Stromal cell of bone marrow (primary cell): ENCODE data around the gene ALX4.

ENCODE experiments used
- DNase-seq: peaks from one replicate; pipeline ENCODE4 v3.0.0-alpha.2; 2012; ENCODE audit warnings: low read depth

Gene ALX4

DNA sequence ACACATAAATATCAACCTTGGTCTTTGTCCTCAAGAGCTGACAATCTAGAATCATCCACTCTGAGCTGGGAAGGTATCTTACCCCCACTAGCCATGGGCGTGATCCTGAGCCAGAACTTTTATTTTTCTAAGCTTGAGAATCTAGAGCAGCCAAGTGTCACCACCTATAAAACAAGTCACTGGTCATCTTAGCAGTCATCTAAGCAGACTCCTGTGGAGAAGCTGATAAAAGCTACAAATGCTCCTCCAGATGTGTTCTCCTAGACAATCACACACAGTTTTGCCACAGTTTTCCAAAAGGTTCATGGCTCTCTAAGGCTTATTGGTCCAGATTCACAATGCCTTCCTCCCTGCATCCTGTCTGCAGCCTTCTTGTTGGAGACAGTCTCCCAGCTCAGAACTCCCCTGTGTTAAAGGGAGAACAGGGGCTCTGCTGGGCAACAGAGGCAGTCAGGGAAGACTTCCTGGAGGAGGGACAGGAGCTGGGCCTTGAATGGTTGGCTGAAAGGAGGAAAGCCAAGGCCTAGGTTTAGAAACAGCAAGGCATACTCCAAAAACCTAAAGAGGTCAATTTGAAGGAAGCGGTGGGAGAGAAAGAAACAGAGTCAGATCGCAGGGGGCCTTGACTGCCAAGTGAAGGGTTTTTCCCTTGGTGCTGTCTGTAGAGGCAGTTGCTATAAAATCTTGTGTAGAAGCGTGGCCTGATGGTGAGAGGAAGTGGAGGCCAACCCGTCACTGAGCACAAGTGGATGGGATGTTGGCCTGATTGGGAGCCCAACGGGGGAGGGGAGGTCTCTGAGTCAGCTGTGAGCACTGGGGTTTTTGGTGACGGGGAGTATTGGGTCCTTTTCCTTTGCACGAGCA lies 42.0 kb downstream of the ALX4 start:
- no peak for DNase-seq

DNA sequence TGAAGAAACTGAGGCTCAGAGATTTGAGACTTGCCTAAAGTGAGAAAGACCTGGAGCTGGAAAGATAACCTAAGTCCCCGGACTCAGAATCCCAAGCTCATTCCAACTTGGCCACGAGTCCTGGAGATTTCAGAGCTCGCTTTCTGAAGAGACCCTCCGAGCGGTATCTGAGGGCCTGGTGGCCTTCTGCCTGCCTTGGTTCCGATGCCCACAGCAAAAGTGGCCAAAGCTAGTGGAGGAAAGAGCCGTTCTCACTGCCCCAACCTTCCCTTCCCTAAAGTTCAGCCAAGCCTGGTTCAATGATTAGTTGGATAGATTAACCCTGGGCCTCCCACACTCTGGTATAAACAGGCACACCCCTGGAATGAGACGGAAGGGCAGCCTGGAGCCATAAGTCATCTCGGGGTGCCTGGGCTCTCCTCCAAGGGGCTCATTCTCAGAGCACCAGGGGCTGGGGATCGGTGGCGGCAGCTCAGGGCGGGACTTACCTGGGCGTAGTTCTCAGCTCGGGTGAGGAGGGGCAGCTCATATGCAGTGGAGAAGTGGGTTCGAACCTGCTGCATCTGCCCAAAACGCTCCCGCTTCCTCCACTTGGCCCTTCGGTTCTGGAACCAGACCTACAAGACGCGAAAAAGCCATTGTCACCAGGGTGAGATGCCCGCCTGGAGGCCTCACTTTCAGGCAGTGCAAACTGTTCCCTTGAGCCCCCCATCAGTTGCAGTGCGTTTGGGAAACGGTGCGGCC lies 42.8 kb downstream of the ALX4 start:
- DNase-seq, result no peak

- no peak for DNase-seq
These were observed 43.7 kb downstream of the ALX4 start for GRCh38 chr11:44266056-44266780.

GRCh38 chr11:44264761-44265160 lies 45.2 kb downstream of the ALX4 start:
- no peak for DNase-seq

DNA sequence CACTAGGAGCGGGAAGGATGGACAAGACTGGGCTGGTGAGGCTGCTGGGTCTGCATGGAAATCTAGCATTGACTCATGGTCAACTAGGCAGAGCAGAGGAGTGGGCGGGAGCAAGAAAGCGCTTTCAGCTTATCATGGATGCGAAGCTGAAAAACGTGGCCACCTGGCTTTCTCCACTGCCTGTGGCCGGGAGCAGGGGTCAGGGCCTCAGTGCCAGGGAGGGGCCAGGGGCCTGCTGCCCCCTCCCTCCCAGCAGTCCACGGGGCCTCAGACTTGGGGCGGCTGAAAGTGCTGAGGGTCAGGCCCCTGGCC lies 45.5 kb downstream of the ALX4 start:
- no peak for DNase-seq

GRCh38 chr11:44263738-44264437 lies 46.1 kb downstream of the ALX4 start:
- DNase-seq, result no peak

GRCh38 chr11:44261800-44262591 lies 47.9 kb downstream of the ALX4 start:
- no peak for DNase-seq

DNA sequence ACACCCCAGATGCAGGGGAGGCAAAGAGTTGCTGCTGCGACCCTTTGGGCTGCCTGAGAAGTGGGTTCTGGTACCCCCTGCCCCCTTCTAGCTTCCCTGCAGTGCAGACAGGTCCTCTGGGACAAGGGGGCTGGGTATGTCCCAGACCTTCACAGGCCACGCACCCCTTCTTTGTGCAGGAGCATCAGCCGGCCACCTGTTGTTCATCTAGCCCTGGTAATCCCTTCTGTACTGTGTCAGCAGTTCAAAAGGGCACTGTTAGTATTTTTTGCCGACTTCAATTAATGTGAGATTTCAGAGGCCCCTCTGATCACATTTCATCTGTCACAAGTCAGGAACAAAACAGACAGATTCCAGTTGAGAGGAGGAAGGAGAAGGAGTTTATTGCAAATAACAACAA lies 49.9 kb downstream of the ALX4 start:
- no peak for DNase-seq

DNA sequence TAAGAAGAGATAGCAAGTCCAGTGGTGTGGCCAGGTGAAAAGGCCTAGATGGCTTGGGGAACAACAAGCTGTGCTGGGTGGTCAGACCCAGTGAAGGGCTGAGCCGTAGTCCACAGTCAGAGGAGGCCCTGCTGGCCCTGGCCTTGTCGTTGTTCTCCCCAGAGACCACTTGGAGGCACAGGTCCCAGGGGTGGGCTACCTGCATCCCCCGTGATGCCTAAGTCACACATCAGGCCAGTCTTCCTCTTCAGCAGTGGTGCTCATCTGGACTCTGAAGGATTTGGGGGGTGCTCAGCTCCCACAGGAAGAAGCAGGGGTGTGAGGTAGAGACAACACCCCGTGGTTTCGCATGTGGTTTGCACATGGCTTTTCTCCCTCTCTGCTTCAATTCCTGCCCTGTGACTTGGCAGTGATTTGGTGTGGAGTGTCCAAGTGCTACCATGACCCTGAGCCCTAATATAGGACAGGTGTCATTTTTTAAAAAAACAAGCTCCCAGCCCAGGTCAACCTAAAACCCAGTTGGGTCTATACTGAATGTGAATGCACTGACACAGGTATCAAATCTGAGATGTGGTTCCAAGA lies 51.0 kb downstream of the ALX4 start:
- no peak for DNase-seq

DNA sequence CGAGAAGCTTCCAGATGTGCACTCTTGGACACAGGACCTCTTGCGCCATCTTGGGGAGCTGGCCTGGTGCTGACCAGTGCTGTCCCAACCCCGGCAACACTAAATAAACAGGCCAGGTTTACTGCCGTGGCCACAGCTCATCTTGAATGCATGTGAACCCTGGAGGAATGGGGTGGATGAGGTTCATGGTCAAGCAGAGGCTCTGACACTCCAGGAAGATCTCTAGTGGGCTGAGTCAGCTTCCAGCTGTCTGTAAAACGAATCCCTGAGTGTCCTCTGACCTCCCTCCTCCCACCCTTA lies 51.8 kb downstream of the ALX4 start:
- DNase-seq, result no peak

DNA sequence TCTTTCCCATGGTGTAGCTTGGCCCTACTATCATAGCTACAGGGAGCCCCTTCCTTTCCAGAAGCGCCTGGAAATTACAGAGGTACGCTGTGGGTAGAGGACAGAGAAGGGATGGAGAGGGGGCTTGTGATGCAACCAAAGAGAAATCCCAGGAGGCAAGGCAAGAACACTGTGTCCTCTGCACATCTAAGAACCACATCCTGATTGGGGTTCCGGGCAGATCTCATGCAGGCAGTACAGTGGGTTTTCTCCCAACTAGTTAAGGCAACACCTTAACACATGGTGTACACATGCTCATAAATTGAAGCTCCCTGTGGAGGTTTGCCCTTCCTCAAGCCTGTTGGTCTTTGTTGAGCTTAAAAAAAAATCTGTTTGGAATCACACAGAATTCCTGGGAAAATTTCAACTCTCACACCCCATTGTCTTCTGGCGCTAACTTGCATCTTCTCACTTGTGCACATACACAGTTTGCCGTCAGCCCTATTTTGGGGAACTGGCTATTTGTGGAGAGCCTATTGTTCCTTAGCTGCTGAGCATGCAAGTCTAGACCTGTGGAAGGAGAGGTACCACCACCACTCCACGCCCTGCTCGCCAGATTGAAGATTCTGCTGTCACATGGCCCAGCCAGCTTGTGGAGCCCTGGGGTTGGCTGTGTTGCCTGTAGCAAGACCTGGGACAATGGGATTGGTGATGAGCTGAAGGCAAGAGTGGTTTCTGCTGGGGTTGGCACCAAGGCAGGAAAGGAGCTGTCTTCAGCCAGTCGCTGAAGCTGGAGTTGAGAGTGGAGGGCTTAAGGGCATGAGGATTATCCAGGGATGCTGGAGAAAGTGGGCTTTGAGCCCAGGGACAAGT lies 52.4 kb downstream of the ALX4 start:
- no peak for DNase-seq

DNA sequence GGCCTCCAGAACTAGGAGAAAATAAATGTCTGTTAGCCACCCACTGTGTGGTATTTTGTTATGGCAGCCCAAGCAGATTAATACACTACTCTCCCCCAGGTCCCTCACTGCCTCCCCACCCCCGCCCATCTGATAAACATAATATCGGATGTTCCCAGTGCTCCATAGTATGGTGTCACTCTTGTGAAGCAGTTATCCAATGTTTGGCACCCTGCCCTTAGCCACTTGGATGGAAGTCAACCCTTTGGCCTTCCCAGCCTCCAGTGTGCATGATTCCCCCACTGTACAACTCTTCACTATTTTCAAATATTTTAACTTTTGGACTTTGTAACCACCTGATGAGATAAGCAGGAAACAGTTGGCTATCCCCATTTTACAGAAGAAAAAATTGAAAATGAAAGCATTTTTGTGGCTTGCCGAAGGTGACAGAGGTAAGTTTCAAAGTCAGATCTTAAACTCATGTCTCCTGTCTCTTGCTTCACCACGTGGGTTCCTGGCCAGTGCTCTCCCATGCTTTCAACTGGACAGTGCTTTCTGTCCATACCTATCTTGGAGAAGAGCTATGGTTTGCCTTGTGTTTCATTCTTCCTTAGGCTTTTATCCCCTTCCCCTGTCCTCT lies 53.2 kb downstream of the ALX4 start:
- DNase-seq, result no peak

GRCh38 chr11:44255406-44256071 lies 54.4 kb downstream of the ALX4 start:
- no peak for DNase-seq

DNA sequence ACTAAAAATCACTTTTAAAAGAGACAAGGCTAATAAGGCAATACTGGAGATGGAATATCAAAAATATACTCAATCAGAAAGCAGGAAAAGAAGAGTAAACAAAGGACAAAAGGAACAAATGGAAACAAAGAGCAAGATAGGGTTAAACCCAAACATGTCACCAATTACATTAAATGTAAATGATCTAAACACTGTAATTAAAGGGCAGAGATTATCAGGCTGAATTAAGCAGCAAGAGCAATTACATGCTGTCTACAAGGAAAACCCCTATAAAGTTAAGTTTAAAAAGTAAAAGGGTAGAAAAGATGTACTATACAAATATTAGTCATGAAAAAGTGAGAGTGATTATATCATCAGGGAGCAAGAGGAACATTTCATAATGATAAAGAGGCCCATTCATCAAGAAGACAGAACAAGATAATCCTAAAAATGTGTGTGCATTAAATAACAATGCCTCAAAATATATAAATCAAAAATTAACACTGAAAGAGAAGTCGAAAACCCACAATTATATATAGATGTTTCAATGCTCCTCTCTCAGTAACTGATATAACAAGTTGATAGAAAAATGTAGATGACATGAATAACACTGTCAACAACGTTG lies 56.8 kb downstream of the ALX4 start:
- DNase-seq, result no peak

DNA sequence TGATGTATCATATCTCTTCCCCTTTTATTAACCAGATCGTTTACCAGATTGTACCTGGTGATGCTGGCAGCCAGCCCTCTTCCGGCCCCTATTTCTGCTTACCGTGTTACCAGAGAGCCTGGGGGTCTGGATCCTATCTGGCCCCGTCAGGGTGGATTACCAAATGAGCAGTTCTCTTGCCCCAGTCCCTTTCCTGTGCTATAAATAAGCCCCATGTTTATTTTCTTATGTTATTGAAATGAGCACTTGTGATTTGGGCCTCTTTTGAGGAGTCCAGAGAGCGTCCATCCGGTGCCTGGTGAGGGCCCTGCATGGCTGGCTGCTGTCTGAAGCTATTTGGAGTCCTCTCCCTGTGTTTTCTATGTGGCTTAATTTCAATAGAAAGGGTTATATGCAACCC lies 59.5 kb downstream of the ALX4 start:
- no peak for DNase-seq

GRCh38 chr11:44248109-44248508 lies 61.8 kb downstream of the ALX4 start:
- DNase-seq, result peak; percentile 39

DNA sequence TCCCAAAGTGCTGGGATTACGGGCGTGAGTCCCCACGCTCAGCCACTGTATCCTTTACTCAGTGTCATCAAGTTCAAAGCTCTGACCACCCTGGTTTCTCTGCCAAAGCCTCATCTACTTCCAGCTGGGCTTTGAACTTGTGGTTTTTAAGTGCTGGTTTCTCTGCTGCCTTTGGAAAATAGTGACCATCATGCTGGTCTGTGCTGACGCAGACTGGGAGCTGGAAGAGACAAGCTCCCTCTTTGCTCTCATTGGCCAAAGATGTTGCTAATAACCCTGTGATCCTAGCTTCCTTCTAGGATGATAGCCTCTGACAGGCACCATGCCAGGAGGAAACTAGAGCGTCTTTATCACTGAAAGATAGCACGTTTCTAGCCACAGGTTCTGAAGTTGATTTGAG lies 62.4 kb downstream of the ALX4 start:
- no peak for DNase-seq

- DNase-seq, result no peak
These were observed 63.2 kb downstream of the ALX4 start for GRCh38 chr11:44246726-44247125.
